ENCODE measurements around the gene VWA8.

DNA sequence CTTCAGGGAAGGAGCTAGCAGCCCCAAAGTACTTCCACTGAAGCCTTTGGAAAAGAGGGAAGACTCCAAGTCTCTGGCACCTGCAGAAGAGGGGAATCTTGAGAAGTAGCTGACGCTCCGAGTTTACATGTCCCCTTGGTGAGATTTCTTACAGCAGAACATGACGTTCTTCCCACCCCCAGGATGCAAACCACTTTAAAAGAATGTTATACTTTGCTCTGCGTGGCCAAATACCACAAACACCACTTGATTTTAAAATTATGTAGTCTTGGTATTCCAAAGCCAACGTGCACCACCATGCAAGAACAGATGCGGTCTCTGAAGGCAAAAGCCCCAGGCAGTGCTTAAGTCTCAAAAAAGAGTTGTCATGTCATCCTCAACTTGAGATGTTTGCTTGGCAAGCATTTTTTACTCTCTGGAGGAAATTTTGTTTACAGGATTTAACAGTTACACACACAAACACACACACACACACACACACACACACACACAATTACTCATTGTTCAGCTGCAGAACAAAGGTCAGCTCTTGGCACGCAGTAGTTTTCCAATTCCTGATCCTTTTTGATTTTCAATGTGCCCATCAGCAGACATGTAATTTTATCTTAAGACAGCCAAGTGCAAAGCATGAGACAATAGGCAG lies 397.4 kb downstream of the VWA8 start:
- TF ChIP-seq CTCF (IDR thresholded peaks at IDR 0.05), result no peak
- no peak for TF ChIP-seq POLR2A (IDR thresholded peaks at IDR 0.05)

Measured in thyroid gland (tissue), 4 donors.